ENCODE measurements around the gene NPRL2. TPM values are rescaled to one million over a fixed set of nuclear protein-coding genes. Genes with fewer than 3 reads are reported as not detected.

The NPRL2 gene
- total and polyA plus RNA-seq, 2 experiments from 2014 or later: 22.3 to 27.7 TPM

- TF ChIP-seq, protein P1, sequence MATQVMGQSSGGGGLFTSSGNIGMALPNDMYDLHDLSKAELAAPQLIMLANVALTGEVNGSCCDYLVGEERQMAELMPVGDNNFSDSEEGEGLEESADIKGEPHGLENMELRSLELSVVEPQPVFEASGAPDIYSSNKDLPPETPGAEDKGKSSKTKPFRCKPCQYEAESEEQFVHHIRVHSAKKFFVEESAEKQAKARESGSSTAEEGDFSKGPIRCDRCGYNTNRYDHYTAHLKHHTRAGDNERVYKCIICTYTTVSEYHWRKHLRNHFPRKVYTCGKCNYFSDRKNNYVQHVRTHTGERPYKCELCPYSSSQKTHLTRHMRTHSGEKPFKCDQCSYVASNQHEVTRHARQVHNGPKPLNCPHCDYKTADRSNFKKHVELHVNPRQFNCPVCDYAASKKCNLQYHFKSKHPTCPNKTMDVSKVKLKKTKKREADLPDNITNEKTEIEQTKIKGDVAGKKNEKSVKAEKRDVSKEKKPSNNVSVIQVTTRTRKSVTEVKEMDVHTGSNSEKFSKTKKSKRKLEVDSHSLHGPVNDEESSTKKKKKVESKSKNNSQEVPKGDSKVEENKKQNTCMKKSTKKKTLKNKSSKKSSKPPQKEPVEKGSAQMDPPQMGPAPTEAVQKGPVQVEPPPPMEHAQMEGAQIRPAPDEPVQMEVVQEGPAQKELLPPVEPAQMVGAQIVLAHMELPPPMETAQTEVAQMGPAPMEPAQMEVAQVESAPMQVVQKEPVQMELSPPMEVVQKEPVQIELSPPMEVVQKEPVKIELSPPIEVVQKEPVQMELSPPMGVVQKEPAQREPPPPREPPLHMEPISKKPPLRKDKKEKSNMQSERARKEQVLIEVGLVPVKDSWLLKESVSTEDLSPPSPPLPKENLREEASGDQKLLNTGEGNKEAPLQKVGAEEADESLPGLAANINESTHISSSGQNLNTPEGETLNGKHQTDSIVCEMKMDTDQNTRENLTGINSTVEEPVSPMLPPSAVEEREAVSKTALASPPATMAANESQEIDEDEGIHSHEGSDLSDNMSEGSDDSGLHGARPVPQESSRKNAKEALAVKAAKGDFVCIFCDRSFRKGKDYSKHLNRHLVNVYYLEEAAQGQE (IDR thresholded peaks at IDR 0.05; ENCODE audit: unreplicated experiment): no peak
- no peak for TF ChIP-seq POLR2AphosphoS5 (IDR thresholded peaks at IDR 0.05; ENCODE audit: low read depth)
Measured at GRCh38 chr3:50333744-50334328, 16.7 kb downstream of the NPRL2 start (continued).

- ATAC-seq (no peak), DNase-seq (ENCODE audit: low spot score) (no peak)
- peaks cover 30% of the 10 kb centered on the region for H3F3A ChIP-seq (replicated peaks; ENCODE audit: low read depth)
- H3K4me3 ChIP-seq: no peak overlapping the region
- no peak overlapping the region for H3K27ac ChIP-seq (ENCODE audit: low read depth)
- Mint-ChIP-seq H3K4me3 (no peak overlapping the region), H3K4me1 (peaks cover 21% of the 10 kb centered on the region; the same call in 2 of the 3 replicates), H3K36me3 (ENCODE audit: low read depth) (peaks cover 29% of the 10 kb centered on the region), H3K27ac (no peak overlapping the region), H3K27me3 (ENCODE audit: insufficient read depth, low read depth, poor library complexity) (peaks cover 8% of the 10 kb centered on the region), H3K9me3 (no peaks in the 10 kb centered on the region)
- no peak overlapping the region for H2AFZ ChIP-seq
- no peaks in the 10 kb centered on the region for H3K9me2 ChIP-seq (ENCODE audit: insufficient read depth)
- H3K36me3 ChIP-seq (ENCODE audit: insufficient read depth): peaks cover 8% of the 10 kb centered on the region
- H3K4me1 ChIP-seq (ENCODE audit: insufficient read depth): peaks cover 19% of the 10 kb centered on the region
- no peaks in the 10 kb centered on the region for H3K27me3 ChIP-seq (ENCODE audit: insufficient read depth)
- H4K20me1 ChIP-seq (replicated peaks; ENCODE audit: insufficient read depth): peaks cover 24% of the 10 kb centered on the region
- no peak overlapping the region for H3K4me2 ChIP-seq
- H3K79me2 ChIP-seq (replicated peaks; ENCODE audit: insufficient read depth): peaks cover 46% of the 10 kb centered on the region
- TF ChIP-seq ZNF114 (CRISPR knock-in tag; IDR thresholded peaks at IDR 0.05) (no peak), EZH2phosphoT487 (IDR thresholded peaks at IDR 0.05; ENCODE audit: unreplicated experiment) (no peak), NANOG (IDR thresholded peaks at IDR 0.05; ENCODE audit: borderline replicate concordance) (no peak)
- TF ChIP-seq, protein P2, sequence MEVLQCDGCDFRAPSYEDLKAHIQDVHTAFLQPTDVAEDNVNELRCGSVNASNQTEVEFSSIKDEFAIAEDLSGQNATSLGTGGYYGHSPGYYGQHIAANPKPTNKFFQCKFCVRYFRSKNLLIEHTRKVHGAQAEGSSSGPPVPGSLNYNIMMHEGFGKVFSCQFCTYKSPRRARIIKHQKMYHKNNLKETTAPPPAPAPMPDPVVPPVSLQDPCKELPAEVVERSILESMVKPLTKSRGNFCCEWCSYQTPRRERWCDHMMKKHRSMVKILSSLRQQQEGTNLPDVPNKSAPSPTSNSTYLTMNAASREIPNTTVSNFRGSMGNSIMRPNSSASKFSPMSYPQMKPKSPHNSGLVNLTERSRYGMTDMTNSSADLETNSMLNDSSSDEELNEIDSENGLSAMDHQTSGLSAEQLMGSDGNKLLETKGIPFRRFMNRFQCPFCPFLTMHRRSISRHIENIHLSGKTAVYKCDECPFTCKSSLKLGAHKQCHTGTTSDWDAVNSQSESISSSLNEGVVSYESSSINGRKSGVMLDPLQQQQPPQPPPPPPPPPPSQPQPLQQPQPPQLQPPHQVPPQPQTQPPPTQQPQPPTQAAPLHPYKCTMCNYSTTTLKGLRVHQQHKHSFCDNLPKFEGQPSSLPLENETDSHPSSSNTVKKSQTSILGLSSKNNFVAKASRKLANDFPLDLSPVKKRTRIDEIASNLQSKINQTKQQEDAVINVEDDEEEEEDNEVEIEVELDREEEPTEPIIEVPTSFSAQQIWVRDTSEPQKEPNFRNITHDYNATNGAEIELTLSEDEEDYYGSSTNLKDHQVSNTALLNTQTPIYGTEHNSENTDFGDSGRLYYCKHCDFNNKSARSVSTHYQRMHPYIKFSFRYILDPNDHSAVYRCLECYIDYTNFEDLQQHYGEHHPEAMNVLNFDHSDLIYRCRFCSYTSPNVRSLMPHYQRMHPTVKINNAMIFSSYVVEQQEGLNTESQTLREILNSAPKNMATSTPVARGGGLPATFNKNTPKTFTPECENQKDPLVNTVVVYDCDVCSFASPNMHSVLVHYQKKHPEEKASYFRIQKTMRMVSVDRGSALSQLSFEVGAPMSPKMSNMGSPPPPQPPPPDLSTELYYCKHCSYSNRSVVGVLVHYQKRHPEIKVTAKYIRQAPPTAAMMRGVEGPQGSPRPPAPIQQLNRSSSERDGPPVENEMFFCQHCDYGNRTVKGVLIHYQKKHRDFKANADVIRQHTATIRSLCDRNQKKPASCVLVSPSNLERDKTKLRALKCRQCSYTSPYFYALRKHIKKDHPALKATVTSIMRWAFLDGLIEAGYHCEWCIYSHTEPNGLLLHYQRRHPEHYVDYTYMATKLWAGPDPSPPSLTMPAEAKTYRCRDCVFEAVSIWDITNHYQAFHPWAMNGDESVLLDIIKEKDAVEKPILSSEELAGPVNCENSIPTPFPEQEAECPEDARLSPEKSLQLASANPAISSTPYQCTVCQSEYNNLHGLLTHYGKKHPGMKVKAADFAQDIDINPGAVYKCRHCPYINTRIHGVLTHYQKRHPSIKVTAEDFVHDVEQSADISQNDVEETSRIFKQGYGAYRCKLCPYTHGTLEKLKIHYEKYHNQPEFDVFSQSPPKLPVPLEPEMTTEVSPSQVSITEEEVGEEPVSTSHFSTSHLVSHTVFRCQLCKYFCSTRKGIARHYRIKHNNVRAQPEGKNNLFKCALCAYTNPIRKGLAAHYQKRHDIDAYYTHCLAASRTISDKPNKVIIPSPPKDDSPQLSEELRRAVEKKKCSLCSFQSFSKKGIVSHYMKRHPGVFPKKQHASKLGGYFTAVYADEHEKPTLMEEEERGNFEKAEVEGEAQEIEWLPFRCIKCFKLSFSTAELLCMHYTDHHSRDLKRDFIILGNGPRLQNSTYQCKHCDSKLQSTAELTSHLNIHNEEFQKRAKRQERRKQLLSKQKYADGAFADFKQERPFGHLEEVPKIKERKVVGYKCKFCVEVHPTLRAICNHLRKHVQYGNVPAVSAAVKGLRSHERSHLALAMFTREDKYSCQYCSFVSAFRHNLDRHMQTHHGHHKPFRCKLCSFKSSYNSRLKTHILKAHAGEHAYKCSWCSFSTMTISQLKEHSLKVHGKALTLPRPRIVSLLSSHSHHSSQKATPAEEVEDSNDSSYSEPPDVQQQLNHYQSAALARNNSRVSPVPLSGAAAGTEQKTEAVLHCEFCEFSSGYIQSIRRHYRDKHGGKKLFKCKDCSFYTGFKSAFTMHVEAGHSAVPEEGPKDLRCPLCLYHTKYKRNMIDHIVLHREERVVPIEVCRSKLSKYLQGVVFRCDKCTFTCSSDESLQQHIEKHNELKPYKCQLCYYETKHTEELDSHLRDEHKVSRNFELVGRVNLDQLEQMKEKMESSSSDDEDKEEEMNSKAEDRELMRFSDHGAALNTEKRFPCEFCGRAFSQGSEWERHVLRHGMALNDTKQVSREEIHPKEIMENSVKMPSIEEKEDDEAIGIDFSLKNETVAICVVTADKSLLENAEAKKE (CRISPR knock-in tag; IDR thresholded peaks at IDR 0.05): no peak
Measured at GRCh38 chr3:50331364-50331907, 19.1 kb downstream of the NPRL2 start.
